ENCODE data around the gene MGAT3.
A peak's percentile ranks its signal among the peaks of the same experiment; 100 is the strongest.

The MGAT3 gene

GRCh38 chr22:39535357-39535725 lies 78.5 kb downstream of the MGAT3 start:
- TF ChIP-seq, protein P1, sequence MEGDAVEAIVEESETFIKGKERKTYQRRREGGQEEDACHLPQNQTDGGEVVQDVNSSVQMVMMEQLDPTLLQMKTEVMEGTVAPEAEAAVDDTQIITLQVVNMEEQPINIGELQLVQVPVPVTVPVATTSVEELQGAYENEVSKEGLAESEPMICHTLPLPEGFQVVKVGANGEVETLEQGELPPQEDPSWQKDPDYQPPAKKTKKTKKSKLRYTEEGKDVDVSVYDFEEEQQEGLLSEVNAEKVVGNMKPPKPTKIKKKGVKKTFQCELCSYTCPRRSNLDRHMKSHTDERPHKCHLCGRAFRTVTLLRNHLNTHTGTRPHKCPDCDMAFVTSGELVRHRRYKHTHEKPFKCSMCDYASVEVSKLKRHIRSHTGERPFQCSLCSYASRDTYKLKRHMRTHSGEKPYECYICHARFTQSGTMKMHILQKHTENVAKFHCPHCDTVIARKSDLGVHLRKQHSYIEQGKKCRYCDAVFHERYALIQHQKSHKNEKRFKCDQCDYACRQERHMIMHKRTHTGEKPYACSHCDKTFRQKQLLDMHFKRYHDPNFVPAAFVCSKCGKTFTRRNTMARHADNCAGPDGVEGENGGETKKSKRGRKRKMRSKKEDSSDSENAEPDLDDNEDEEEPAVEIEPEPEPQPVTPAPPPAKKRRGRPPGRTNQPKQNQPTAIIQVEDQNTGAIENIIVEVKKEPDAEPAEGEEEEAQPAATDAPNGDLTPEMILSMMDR (IDR thresholded peaks at IDR 0.05; ENCODE audit: borderline replicate concordance, extremely low read depth, low read length, poor library complexity, severe bottlenecking), result no peak
- TF ChIP-seq EZH2 (IDR thresholded peaks at IDR 0.05; ENCODE audit: borderline replicate concordance, low read depth, low read length, severe bottlenecking), result no peak
- Histone ChIP-seq H3K4me3 (ENCODE audit: low read depth in 1 of 2, low read length in 2 of 2) (0 out of 4 replicates have a peak overlapping the region, but pooled peaks of 1 of the 2 experiments have one; percentile 42), H3K4me2 (ENCODE audit: insufficient read depth, low read length) (peak overlapping the region; percentile 66), H4K20me1 (ENCODE audit: insufficient read depth, low read length) (peaks cover 7% of the 10 kb centered on the region; the same call in 1 of the 2 replicates), H3K9me3 (ENCODE audit: insufficient read depth, low read length, severe bottlenecking) (no peaks in the 10 kb centered on the region), H3K9ac (ENCODE audit: low read depth, low read length) (peak overlapping the region; percentile 51; the same call in 1 of the 2 replicates), H3K4me1 (ENCODE audit: insufficient read depth, low read length) (peaks cover 44% of the 10 kb centered on the region), H3K79me2 (ENCODE audit: insufficient read depth, low read length) (peaks cover 22% of the 10 kb centered on the region), H3K27ac (ENCODE audit: low read length) (peak overlapping the region; percentile 54; the same call in 1 of the 2 replicates), H3K27me3 (ENCODE audit: insufficient read depth, low read length, poor library complexity) (no peaks in the 10 kb centered on the region), H3K36me3 (ENCODE audit: insufficient read depth, low read length) (peaks cover 13% of the 10 kb centered on the region), H2AFZ (ENCODE audit: low read depth, low read length) (peak overlapping the region; percentile 88; the same call in 1 of the 2 replicates)
- ATAC-seq (ENCODE audit: insufficient read depth, low read depth) (no peak), DNase-seq (no peak)

DNA sequence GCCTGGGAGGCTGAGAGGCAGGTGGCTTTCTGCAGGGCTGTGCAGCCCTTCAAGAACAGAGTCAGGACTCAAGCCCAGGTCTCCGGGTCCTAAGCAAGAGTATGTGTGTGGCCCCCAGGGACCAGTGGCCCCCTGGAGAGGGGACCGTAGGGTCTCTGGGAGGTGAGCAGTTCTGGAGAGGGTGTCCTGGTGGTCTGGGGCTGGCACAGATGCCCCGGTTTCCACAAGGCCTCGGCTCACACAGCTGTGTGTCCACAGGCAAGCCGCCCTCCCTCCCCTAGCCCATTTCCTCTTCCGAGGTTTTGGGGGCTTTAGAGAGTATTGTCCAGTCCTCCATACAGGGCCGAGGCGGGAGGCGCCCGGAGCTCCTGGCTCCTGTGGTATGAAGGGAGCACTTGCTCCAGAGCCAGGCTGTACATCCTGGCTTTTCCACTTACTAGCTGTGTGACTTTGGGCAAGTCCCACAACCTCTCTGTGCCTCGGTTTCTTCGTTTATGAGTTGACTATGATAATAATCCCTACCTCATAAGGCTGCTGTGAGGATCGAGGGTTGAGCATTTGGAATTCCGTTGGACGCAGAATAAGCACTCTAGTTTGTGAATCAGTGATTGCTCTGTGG lies 79.1 kb downstream of the MGAT3 start:
- Histone ChIP-seq H3K9ac (ENCODE audit: low read depth, low read length) (no peak overlapping the region), H3K9me3 (ENCODE audit: insufficient read depth, low read length, severe bottlenecking) (no peaks in the 10 kb centered on the region), H3K4me2 (ENCODE audit: insufficient read depth, low read length) (no peak overlapping the region), H3K79me2 (ENCODE audit: insufficient read depth, low read length) (peaks cover 16% of the 10 kb centered on the region), H2AFZ (ENCODE audit: low read depth, low read length) (no peak overlapping the region), H3K27me3 (ENCODE audit: insufficient read depth, low read length, poor library complexity) (no peaks in the 10 kb centered on the region), H3K4me3 (ENCODE audit: low read depth in 1 of 2, low read length in 2 of 2) (no peak overlapping the region), H4K20me1 (ENCODE audit: insufficient read depth, low read length) (peaks cover 5% of the 10 kb centered on the region; the same call in 1 of the 2 replicates), H3K36me3 (ENCODE audit: insufficient read depth, low read length) (peaks cover 7% of the 10 kb centered on the region), H3K27ac (ENCODE audit: low read length) (no peak overlapping the region), H3K4me1 (ENCODE audit: insufficient read depth, low read length) (peaks cover 38% of the 10 kb centered on the region)
- TF ChIP-seq EZH2 (IDR thresholded peaks at IDR 0.05; ENCODE audit: borderline replicate concordance, low read depth, low read length, severe bottlenecking), result no peak
- TF ChIP-seq, protein P1 (IDR thresholded peaks at IDR 0.05; ENCODE audit: borderline replicate concordance, extremely low read depth, low read length, poor library complexity, severe bottlenecking), result no peak
- DNase-seq, result no peak
- ATAC-seq (ENCODE audit: insufficient read depth, low read depth), result no peak

DNA sequence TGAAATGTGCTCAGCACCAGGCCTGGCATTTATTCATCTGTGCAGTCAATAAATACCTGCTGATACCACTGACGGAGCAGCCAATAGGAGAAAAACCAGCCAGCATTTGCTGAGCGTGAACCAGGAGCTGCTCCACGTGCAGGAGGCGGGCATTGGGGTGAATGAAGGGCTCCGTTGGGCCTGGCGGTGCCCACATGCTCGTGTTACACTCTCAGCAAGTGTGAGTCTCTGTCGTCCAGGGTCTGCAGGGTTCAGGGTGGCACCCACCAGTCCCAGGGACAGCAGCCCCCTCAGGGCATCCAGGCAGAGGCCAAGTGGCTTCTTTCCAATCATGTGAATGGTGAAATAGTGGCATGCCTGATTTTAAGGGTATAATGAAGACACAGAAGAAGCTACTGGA lies 79.9 kb downstream of the MGAT3 start:
- peaks cover 9% of the 10 kb centered on the region for H3K79me2 ChIP-seq (ENCODE audit: insufficient read depth, low read length)
- no peak overlapping the region for H3K27ac ChIP-seq (ENCODE audit: low read length)
- no peaks in the 10 kb centered on the region for H3K9me3 ChIP-seq (ENCODE audit: insufficient read depth, low read length, severe bottlenecking)
- H3K36me3 ChIP-seq (ENCODE audit: insufficient read depth, low read length), result no peaks in the 10 kb centered on the region; the same call in 1 of the 2 replicates
- TF ChIP-seq, protein P1 (IDR thresholded peaks at IDR 0.05; ENCODE audit: borderline replicate concordance, extremely low read depth, low read length, poor library complexity, severe bottlenecking), result no peak
- TF ChIP-seq EZH2 (IDR thresholded peaks at IDR 0.05; ENCODE audit: borderline replicate concordance, low read depth, low read length, severe bottlenecking), result no peak
- no peak overlapping the region for H3K4me2 ChIP-seq (ENCODE audit: insufficient read depth, low read length)
- peaks cover 3% of the 10 kb centered on the region; the same call in 1 of the 2 replicates for H4K20me1 ChIP-seq (ENCODE audit: insufficient read depth, low read length)
- H2AFZ ChIP-seq (ENCODE audit: low read depth, low read length), result no peak overlapping the region
- H3K9ac ChIP-seq (ENCODE audit: low read depth, low read length), result no peak overlapping the region
- no peak for ATAC-seq (ENCODE audit: insufficient read depth, low read depth)
- no peak overlapping the region for H3K4me3 ChIP-seq (ENCODE audit: low read depth in 1 of 2, low read length in 2 of 2)
- H3K27me3 ChIP-seq (ENCODE audit: insufficient read depth, low read length, poor library complexity), result no peaks in the 10 kb centered on the region
- peaks cover 31% of the 10 kb centered on the region for H3K4me1 ChIP-seq (ENCODE audit: insufficient read depth, low read length)
- no peak for DNase-seq

Measured in DND-41 (cell line).